H1 (cell line): ENCODE data around the gene LRWD1. TPM values are rescaled to one million over a fixed set of nuclear protein-coding genes. Genes with fewer than 3 reads are reported as not detected.
A peak's percentile ranks its signal among the peaks of the same experiment; 100 is the strongest.
"Not testable (repeated sequence)": the region's sequence is repeated elsewhere in the genome, so short reads cannot be mapped to it uniquely, and the experiment has no call there.

Experiments used
- CTCF ChIA-PET: fragments of 300-600 bp; sonication (Branson Sonifier 250); formaldehyde crosslinking; loops from one replicate; lab custom pipeline; 2021; ENCODE audit not compliant: partially characterized antibody; lab: Charles Lee
- POLR2A ChIA-PET: fragments of 300-600 bp; sonication (Branson Sonifier 250); formaldehyde crosslinking; loops from one replicate; lab custom pipeline; 2021; ENCODE audit warnings: inconsistent platforms; ENCODE audit not compliant: partially characterized antibody; lab: Charles Lee
- DNase-seq, 2 experiments: peaks; one replicate each; pipeline versions ENCODE4 v3.0.0 to v3.0.0-alpha.2; 2010 to 2022; ENCODE audit warnings: low spot score in 2 of 2, low read depth in 1 of 2, mixed read lengths in 1 of 2
- FAIRE-seq: peaks from 2 replicates; lab custom pipeline; 2011; peaks lifted over from hg19 to GRCh38; lab: Jason Lieb, UNC
- H2AFZ ChIP-seq: 2 replicates; pipeline ENCODE4 v1.8.1; 2012; ENCODE audit warnings: low read length, inconsistent platforms
- H2AK5ac ChIP-seq: 2 replicates; pipeline ENCODE4 v1.6.1; 2013; ENCODE audit warnings: low read depth, low read length
- H2BK120ac ChIP-seq: replicated peaks from 2 replicates; pipeline ENCODE3; 2013; ENCODE audit warnings: low read depth, low read length, inconsistent platforms
- H2BK12ac ChIP-seq: 2 replicates; pipeline ENCODE4 v1.6.1; 2013; ENCODE audit warnings: low read depth, low read length
- H2BK15ac ChIP-seq: 2 replicates; pipeline ENCODE4 v1.6.1; 2013; ENCODE audit warnings: low read length
- H2BK20ac ChIP-seq: 2 replicates; pipeline ENCODE4 v1.6.1; 2013; ENCODE audit warnings: low read length
- H2BK5ac ChIP-seq: 2 replicates; pipeline ENCODE4 v1.6.1; 2013; ENCODE audit warnings: low read depth, low read length
- H3K14ac ChIP-seq: 2 replicates; pipeline ENCODE4 v1.6.1; 2013; ENCODE audit warnings: inconsistent platforms; ENCODE audit not compliant: insufficient read length
- H3K18ac ChIP-seq: 2 replicates; pipeline ENCODE4 v1.6.1; 2013; ENCODE audit warnings: low read length; ENCODE audit errors: extremely low read depth
- H3K23ac ChIP-seq: 2 replicates; pipeline ENCODE4 v1.6.1; 2013; ENCODE audit warnings: inconsistent platforms; ENCODE audit not compliant: insufficient read length
- H3K23me2 ChIP-seq: 2 replicates; pipeline ENCODE4 v1.6.1; 2013; ENCODE audit warnings: low read depth, low read length
- H3K27ac ChIP-seq: 2 replicates; pipeline ENCODE4 v1.6.1; 2011; ENCODE audit warnings: low read depth, low read length, inconsistent platforms
- H3K27me3 ChIP-seq, 4 experiments: replicated peaks in 1 of 4; 1 replicate in 1 of 4; 2 replicates in 3 of 4; pipeline versions ENCODE4 v1.6.1 to v1.8.1; 2011 to 2013; ENCODE audit warnings: low read length in 3 of 4, mild to moderate bottlenecking in 3 of 4, inconsistent platforms in 2 of 4, mixed read lengths in 2 of 4, moderate library complexity in 1 of 4; ENCODE audit not compliant: control insufficient read depth in 3 of 4, insufficient read depth in 3 of 4; ENCODE audit errors: extremely low read depth in 1 of 4
- H3K36me3 ChIP-seq, 4 experiments: 2 replicates each; pipeline versions ENCODE4 v1.6.1 to v1.8.1; 2011 to 2013; ENCODE audit warnings: mild to moderate bottlenecking in 4 of 4, low read length in 3 of 4, moderate library complexity in 2 of 4, control low read depth in 1 of 4, inconsistent platforms in 1 of 4; ENCODE audit not compliant: insufficient read depth in 4 of 4, control insufficient read depth in 2 of 4
- H3K4ac ChIP-seq: replicated peaks from 2 replicates; pipeline ENCODE3; 2013; ENCODE audit warnings: low read length, low read depth, mixed read lengths, inconsistent platforms; ENCODE audit not compliant: insufficient read length
- H3K4me1 ChIP-seq, 4 experiments: replicated peaks in 1 of 4; 1 replicate in 1 of 4; 2 replicates in 3 of 4; pipeline versions ENCODE4 v1.6.1 to v1.8.1; 2011 to 2013; ENCODE audit warnings: low read length in 3 of 4, inconsistent platforms in 2 of 4, mixed read lengths in 1 of 4; ENCODE audit not compliant: insufficient read depth in 4 of 4, control insufficient read depth in 3 of 4
- H3K4me2 ChIP-seq, 2 experiments: 2 replicates each; pipeline versions ENCODE4 v1.6.1 to v1.8.1; 2011 to 2013; ENCODE audit warnings: low read depth in 2 of 2, low read length in 2 of 2, control low read depth in 1 of 2, inconsistent platforms in 1 of 2, mild to moderate bottlenecking in 1 of 2; ENCODE audit not compliant: insufficient read depth in 1 of 2
- H3K4me3 ChIP-seq, 4 experiments: fragments of 200-600, 300-600 bp in 1 of 4; sonication (generic), shearing (Covaris generic), sonication (Bioruptor Twin) in 1 of 4; 2 replicates each; pipeline versions ENCODE4 v1.5.1 to v1.8.1; 2011 to 2016; ENCODE audit warnings: low read length in 4 of 4, low read depth in 3 of 4, control low read depth in 2 of 4, inconsistent platforms in 2 of 4, mild to moderate bottlenecking in 2 of 4, mixed read lengths in 1 of 4, moderate library complexity in 1 of 4; ENCODE audit not compliant: insufficient read depth in 2 of 4; ENCODE audit errors: extremely low read depth in 1 of 4
- H3K56ac ChIP-seq: replicated peaks from 2 replicates; pipeline ENCODE3; 2013; ENCODE audit warnings: low read depth, mild to moderate bottlenecking, mixed read lengths, low read length, inconsistent platforms; ENCODE audit not compliant: insufficient read length
- H3K79me1 ChIP-seq: 2 replicates; pipeline ENCODE4 v1.6.1; 2013; ENCODE audit warnings: low read depth, low read length, control low read depth
- H3K79me2 ChIP-seq, 2 experiments: 2 replicates each; pipeline versions ENCODE4 v1.6.1 to v1.8.1; 2012 to 2013; ENCODE audit warnings: low read length in 2 of 2, mild to moderate bottlenecking in 2 of 2, inconsistent platforms in 1 of 2; ENCODE audit not compliant: insufficient read depth in 2 of 2, control insufficient read depth in 1 of 2
- H3K9ac ChIP-seq, 4 experiments: replicated peaks in 1 of 4; 1 replicate in 1 of 4; 2 replicates in 3 of 4; pipeline versions ENCODE4 v1.6.1 to v1.8.1; 2011 to 2013; ENCODE audit warnings: low read depth in 3 of 4, low read length in 3 of 4, control low read depth in 2 of 4, mild to moderate bottlenecking in 2 of 4, moderate library complexity in 2 of 4, inconsistent platforms in 1 of 4; ENCODE audit errors: extremely low read depth in 1 of 4
- H3K9me3 ChIP-seq, 2 experiments: 2 replicates each; pipeline versions ENCODE4 v1.6.1 to v1.8.1; 2012 to 2013; ENCODE audit warnings: mild to moderate bottlenecking in 2 of 2, moderate library complexity in 2 of 2, control low read depth in 1 of 2, inconsistent platforms in 1 of 2, low read depth in 1 of 2, low read length in 1 of 2, mixed read lengths in 1 of 2; ENCODE audit not compliant: insufficient read depth in 2 of 2
- H4K20me1 ChIP-seq, 2 experiments: replicated peaks in 1 of 2; 2 replicates each; pipeline versions ENCODE3 to v1.8.1; 2011 to 2013; ENCODE audit warnings: inconsistent platforms in 2 of 2, low read length in 2 of 2, mild to moderate bottlenecking in 1 of 2; ENCODE audit not compliant: insufficient read depth in 2 of 2, control insufficient read depth in 1 of 2
- H4K5ac ChIP-seq: 2 replicates; pipeline ENCODE4 v1.6.1; 2013; ENCODE audit warnings: low read length, low read depth, mixed read lengths, inconsistent platforms; ENCODE audit not compliant: insufficient read length
- H4K8ac ChIP-seq: 2 replicates; pipeline ENCODE4 v1.8.0; 2013; ENCODE audit warnings: mild to moderate bottlenecking, moderate library complexity, low read length, inconsistent platforms; ENCODE audit not compliant: insufficient read depth; ENCODE audit errors: extremely low read depth
- H4K91ac ChIP-seq: replicated peaks from 2 replicates; pipeline ENCODE3; 2013; ENCODE audit warnings: low read length, mixed read lengths, inconsistent platforms; ENCODE audit not compliant: insufficient read length
- CTCF ChIP-seq, 3 experiments: IDR thresholded peaks; 1 replicate in 2 of 3; 2 replicates in 1 of 3; pipeline versions ENCODE4 v1.5.1 to v1.6.1; 2011; ENCODE audit warnings: low read length in 3 of 3, mild to moderate bottlenecking in 3 of 3, inconsistent platforms in 2 of 3, low read depth in 1 of 3, moderate library complexity in 1 of 3; ENCODE audit not compliant: insufficient read depth in 1 of 3; ENCODE audit errors: control extremely low read depth in 1 of 3
- NRF1 ChIP-seq: IDR thresholded peaks from 2 replicates; pipeline ENCODE4 v1.6.1; 2011; ENCODE audit warnings: mild to moderate bottlenecking, low read depth, low read length, improper control_type of control experiment
- POLR2A ChIP-seq, 2 experiments: IDR thresholded peaks; 1 replicate in 1 of 2; 2 replicates in 1 of 2; pipeline ENCODE4 v1.6.1; 2011; ENCODE audit warnings: low read depth in 2 of 2, low read length in 2 of 2, mild to moderate bottlenecking in 2 of 2; ENCODE audit errors: control extremely low read depth in 1 of 2
- POLR2AphosphoS5 ChIP-seq: IDR thresholded peaks from 2 replicates; pipeline ENCODE4 v1.6.1; 2011; ENCODE audit warnings: low read depth, low read length
- TAF1 ChIP-seq: IDR thresholded peaks from 2 replicates; pipeline ENCODE4 v1.6.1; 2011; ENCODE audit warnings: mild to moderate bottlenecking, low read depth, low read length
- TBP ChIP-seq: IDR thresholded peaks from 2 replicates; pipeline ENCODE4 v1.6.1; 2011; ENCODE audit warnings: low read depth, low read length, improper control_type of control experiment
- WGBS, 2 experiments: shearing (Covaris generic) in 1 of 2; methylation state at CpG; one replicate each; pipeline versions ENCODE4 v1.1.6 to v1.1.7; 2013 to 2015; ENCODE audit warnings: low lambda C conversion rate in 2 of 2, mixed read lengths in 2 of 2, inconsistent platforms in 1 of 2, low coverage in 1 of 2, missing lambda C conversion rate in 1 of 2; ENCODE audit not compliant: insufficient replicate concordance in 2 of 2, insufficient coverage in 1 of 2, insufficient read length in 1 of 2; ENCODE audit errors: extremely low coverage in 1 of 2, missing lambda C conversion rate in 1 of 2; 5-methylcytosine and 5-hydroxymethylcytosine counted together
- polyA plus RNA-seq, 7 experiments: library from polyadenylated mRNA; depleted of rRNA in 3 of 7; stranded (reverse) in 5 of 7; unstranded in 2 of 7; fragments of >200 nt in 5 of 7; fragments of 200-250 nt in 2 of 7; gene quantifications; 1 replicate in 5 of 7; 2 replicates in 1 of 7; 4 replicates in 1 of 7; pipeline versions ENCODE4 v1.2.1 to v1.2.3, GENCODE V29; 2011 to 2013; ENCODE audit warnings: missing spikeins in 2 of 7, mixed read lengths in 2 of 7
- total RNA-seq: library from RNA; stranded (reverse); fragmentation: NEBNext Ultra II Directional; extraction: Animal tissue kit (Norgen Biotek cat#: 25700); gene quantifications from 2 replicates; pipeline ENCODE4 v1.2.1, GENCODE V29; 2021

The LRWD1 gene
- total and polyA plus RNA-seq, 2 of the 8 experiments (the other 6 are each of a cell fraction or from before 2014, with no cell fraction given): 23.4 to 26.8 TPM

DNA sequence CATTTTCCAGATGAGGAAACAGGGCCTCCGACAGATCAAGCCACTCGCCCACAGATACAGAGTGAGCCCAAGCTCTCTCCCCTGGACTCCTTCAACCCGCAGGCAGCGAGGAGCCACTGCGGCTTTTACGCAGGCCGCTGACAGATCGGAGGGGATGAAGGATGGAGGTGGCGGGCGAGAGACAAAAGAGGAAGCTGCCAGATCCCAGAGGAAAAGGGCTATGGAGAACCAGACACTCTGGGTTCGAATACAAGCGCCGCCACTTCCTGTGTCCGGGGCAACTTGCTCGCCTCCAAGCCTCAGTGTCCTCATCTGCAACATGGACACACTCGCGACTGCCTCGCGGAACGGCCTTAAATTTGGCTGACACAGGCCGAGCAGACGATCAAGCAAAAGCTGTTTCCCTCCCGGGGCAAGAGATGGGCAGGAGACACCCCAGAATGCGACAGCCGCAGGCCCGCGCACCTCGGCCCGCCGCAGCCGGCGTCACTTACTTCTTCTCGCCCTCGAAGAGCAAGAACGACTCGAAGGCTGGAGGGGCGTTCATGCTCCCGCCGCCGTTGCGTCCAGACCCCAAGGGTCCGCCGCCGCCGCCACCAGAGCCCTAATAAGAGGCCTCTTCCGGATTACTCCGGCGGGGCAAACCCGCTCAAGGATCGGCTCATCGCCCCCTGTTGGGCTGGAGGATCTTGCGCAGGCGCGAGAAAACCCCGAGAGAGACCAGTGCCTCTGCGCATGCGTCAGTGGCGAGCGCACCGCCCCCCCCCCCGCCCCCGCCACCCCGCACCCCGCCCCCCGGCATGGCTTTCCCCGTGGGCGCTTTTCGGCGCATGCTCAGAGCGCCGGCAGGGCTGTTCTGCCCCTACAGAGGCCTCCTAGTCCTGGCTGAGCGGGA, 13.8 kb downstream of the LRWD1 start, which contains the start of gene POLR2J:
Gene POLR2J, minus strand, starts transcription at position 609 of the 895 bp plus-strand sequence. Its CDS starts 62 bp downstream, at position 547.
- 0% methylated on average over 21 of the region's 72 CpGs; no CpG with 5 or more reads in 1 of the 2 experiments for WGBS, 2 experiments

More for the DNA sequence above, 13.8 kb downstream of the LRWD1 start, which contains the start of gene POLR2J:
- H4K5ac ChIP-seq, H3K4me2 ChIP-seq, H4K20me1 ChIP-seq, H3K4me1 ChIP-seq, H3K4ac ChIP-seq, H3K14ac ChIP-seq, H4K8ac ChIP-seq, H3K9ac ChIP-seq, H2BK12ac ChIP-seq, H2BK120ac ChIP-seq, CTCF ChIA-PET, H3K27me3 ChIP-seq, H3K56ac ChIP-seq, H4K91ac ChIP-seq, H3K23me2 ChIP-seq, H3K18ac ChIP-seq, H3K36me3 ChIP-seq, FAIRE-seq, H3K23ac ChIP-seq, POLR2A ChIA-PET, H2AK5ac ChIP-seq, H3K79me1 ChIP-seq, H2BK20ac ChIP-seq, H2AFZ ChIP-seq, H3K79me2 ChIP-seq, H3K27ac ChIP-seq, H2BK15ac ChIP-seq, H2BK5ac ChIP-seq, H3K9me3 ChIP-seq: not testable (repeated sequence)
- TF ChIP-seq TBP (peak; percentile 71), CTCF (IDR thresholded peaks at IDR 0.05; ENCODE audit: control extremely low read depth in 1 of 3, insufficient read depth in 1 of 3, low read depth in 1 of 3, low read length in 3 of 3) (peak in 1 of 3 experiments; percentile 36; a peak in 2 of 4 replicates), NRF1 (peak; percentile 27; the same call in 1 of the 2 replicates), POLR2A (IDR thresholded peaks at IDR 0.05; ENCODE audit: control extremely low read depth in 1 of 2, low read depth in 2 of 2, low read length in 2 of 2) (0 out of 3 replicates have a peak, but pooled peaks of 1 of the 2 experiments have one; percentile 33), POLR2AphosphoS5 (0 out of 2 replicates have a peak, but pooled peaks have one; percentile 36), TAF1 (peak; percentile 80)
- peak within 1 kb of the TSS in 3 of 4 experiments; percentile 21 to 54 (median 23); a peak in 4 of 8 replicates for H3K4me3 ChIP-seq
- peak; percentile 57 to 98 for DNase-seq
